MM.1S (cell line): ENCODE results near the gene KSR2.

Source experiments
- DNase-seq: peaks from one replicate; pipeline ENCODE4 v3.0.0-alpha.2; 2015
- H2AFZ ChIP-seq: fragments of 300-600 bp; sonication (generic); 2 replicates; pipeline ENCODE4 v1.6.0; 2016; ENCODE audit warnings: antibody characterized with exemption, low read length
- H3F3A ChIP-seq: fragments of 300-600 bp; sonication (generic); 2 replicates; pipeline ENCODE4 v1.6.1; 2016; ENCODE audit warnings: mild to moderate bottlenecking, antibody characterized with exemption, low read length, moderate library complexity, mixed read lengths; ENCODE audit not compliant: insufficient read depth
- H3K27ac ChIP-seq: fragments of 300-600 bp; sonication (generic); 2 replicates; pipeline ENCODE4 v1.5.1; 2016; ENCODE audit warnings: mild to moderate bottlenecking, low read length
- H3K27me3 ChIP-seq: fragments of 300-600 bp; sonication (generic); replicated peaks from 2 replicates; pipeline ENCODE4 v1.6.0; 2016; ENCODE audit warnings: low read length; ENCODE audit not compliant: insufficient read depth
- H3K36me3 ChIP-seq: fragments of 300-600 bp; sonication (generic); replicated peaks from 2 replicates; pipeline ENCODE4 v1.6.1; 2016; ENCODE audit warnings: mild to moderate bottlenecking, low read length, mixed read lengths; ENCODE audit not compliant: insufficient read depth
- H3K4me1 ChIP-seq: fragments of 300-600 bp; sonication (generic); 2 replicates; pipeline ENCODE4 v1.6.1; 2016; ENCODE audit warnings: low read length, mixed read lengths
- H3K4me2 ChIP-seq: fragments of 300-600 bp; sonication (generic); 2 replicates; pipeline ENCODE4 v1.6.0; 2016; ENCODE audit warnings: low read depth, low read length
- H3K4me3 ChIP-seq: fragments of 300-600 bp; sonication (generic); 2 replicates; pipeline ENCODE4 v1.5.1; 2016; ENCODE audit warnings: low read length, mixed read lengths
- H3K79me2 ChIP-seq: fragments of 300-600 bp; sonication (generic); 2 replicates; pipeline ENCODE4 v1.6.1; 2016; ENCODE audit warnings: mixed run types, low read length, mixed read lengths
- H3K9ac ChIP-seq: fragments of 300-600 bp; sonication (generic); 2 replicates; pipeline ENCODE4 v1.6.1; 2016; ENCODE audit warnings: low read length, mixed read lengths
- H3K9me2 ChIP-seq: fragments of 300-600 bp; sonication (generic); replicated peaks from 2 replicates; pipeline ENCODE4 v1.6.1; 2016; ENCODE audit warnings: mild to moderate bottlenecking, low read length, mixed read lengths; ENCODE audit not compliant: insufficient read depth
- H3K9me3 ChIP-seq: fragments of 300-600 bp; sonication (generic); replicated peaks from 2 replicates; pipeline ENCODE4 v1.6.1; 2016; ENCODE audit warnings: mild to moderate bottlenecking, low read length, mixed read lengths; ENCODE audit not compliant: insufficient read depth
- H4K20me1 ChIP-seq: fragments of 300-600 bp; sonication (generic); 2 replicates; pipeline ENCODE4 v1.6.1; 2016; ENCODE audit warnings: mild to moderate bottlenecking, low read length, moderate library complexity, mixed read lengths; ENCODE audit not compliant: insufficient read depth
- EZH2 ChIP-seq: fragments of 300-600 bp; sonication (generic); optimal IDR thresholded peaks from 2 replicates; pipeline ENCODE3; 2017; ENCODE audit warnings: low read depth, mild to moderate bottlenecking, antibody characterized with exemption, low read length, mixed read lengths
- EZH2phosphoT487 ChIP-seq: fragments of 300-600 bp; sonication (generic); IDR thresholded peaks from 2 replicates; pipeline ENCODE4 v1.6.1; 2018; ENCODE audit warnings: antibody characterized with exemption, low read length
- TF ChIP-seq, protein P1 (sequence below): fragments of 300-600 bp; sonication (generic); IDR thresholded peaks from 2 replicates; pipeline ENCODE4 v1.5.1; 2016; ENCODE audit warnings: antibody characterized with exemption, low read length, mixed read lengths

The KSR2 gene

GRCh38 chr12:117695956-117696355, 272.8 kb downstream of the KSR2 start:
- TF ChIP-seq EZH2phosphoT487 (no peak), EZH2 (no peak)
- TF ChIP-seq, protein P1, sequence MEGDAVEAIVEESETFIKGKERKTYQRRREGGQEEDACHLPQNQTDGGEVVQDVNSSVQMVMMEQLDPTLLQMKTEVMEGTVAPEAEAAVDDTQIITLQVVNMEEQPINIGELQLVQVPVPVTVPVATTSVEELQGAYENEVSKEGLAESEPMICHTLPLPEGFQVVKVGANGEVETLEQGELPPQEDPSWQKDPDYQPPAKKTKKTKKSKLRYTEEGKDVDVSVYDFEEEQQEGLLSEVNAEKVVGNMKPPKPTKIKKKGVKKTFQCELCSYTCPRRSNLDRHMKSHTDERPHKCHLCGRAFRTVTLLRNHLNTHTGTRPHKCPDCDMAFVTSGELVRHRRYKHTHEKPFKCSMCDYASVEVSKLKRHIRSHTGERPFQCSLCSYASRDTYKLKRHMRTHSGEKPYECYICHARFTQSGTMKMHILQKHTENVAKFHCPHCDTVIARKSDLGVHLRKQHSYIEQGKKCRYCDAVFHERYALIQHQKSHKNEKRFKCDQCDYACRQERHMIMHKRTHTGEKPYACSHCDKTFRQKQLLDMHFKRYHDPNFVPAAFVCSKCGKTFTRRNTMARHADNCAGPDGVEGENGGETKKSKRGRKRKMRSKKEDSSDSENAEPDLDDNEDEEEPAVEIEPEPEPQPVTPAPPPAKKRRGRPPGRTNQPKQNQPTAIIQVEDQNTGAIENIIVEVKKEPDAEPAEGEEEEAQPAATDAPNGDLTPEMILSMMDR: no peak
- Histone ChIP-seq H3K4me3 (no peak overlapping the region), H4K20me1 (no peaks in the 10 kb centered on the region), H3K4me1 (no peaks in the 10 kb centered on the region), H3K9ac (no peak overlapping the region), H3K79me2 (no peaks in the 10 kb centered on the region), H3K9me3 (no peaks in the 10 kb centered on the region), H2AFZ (no peak overlapping the region), H3K36me3 (no peaks in the 10 kb centered on the region), H3F3A (no peaks in the 10 kb centered on the region), H3K4me2 (no peak overlapping the region), H3K27me3 (no peaks in the 10 kb centered on the region), H3K27ac (no peak overlapping the region), H3K9me2 (no peaks in the 10 kb centered on the region)
- no peak for DNase-seq

DNA sequence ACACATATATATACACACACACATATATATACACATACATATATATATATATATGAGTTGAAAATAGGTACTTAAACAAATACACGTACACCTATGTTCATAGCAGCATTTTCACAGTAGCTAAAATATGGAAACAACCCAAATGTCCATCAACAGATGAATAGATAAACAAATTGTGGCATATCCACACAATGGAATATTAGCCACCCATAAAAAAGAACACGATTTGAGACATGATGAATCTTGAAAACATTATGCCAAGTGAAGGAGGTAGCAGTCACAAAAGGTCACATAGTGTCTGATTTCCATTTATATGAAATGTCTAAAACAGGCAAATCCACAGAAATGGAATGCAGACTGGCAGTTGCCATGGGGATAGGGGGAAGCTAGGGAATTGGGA, 276.3 kb downstream of the KSR2 start:
- Histone ChIP-seq H2AFZ (no peak overlapping the region), H3K4me1 (no peaks in the 10 kb centered on the region)

DNA sequence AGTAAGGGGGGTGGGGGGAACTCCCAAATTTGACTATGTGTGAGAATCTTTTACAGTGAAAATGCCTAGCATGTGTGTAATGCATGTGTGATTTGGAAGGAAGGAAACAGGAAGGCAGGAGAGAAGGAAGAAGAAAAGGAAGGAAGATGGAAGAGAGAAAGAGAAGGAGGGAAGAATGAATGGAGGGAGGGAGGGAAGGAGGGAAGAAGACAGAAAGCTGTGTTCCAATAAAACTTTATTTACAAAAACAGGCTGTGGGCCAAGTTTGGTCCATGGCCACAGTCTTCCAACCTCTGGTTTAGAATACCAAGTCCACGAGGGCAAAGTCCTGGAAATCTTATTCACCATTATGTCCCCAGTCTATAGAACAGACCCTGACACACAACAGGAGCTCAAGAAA, 278.9 kb downstream of the KSR2 start:
- Histone ChIP-seq H4K20me1 (no peaks in the 10 kb centered on the region), H3K36me3 (no peaks in the 10 kb centered on the region), H3K27ac (no peak overlapping the region), H3K4me2 (no peak overlapping the region), H3K79me2 (no peaks in the 10 kb centered on the region), H3K4me1 (no peaks in the 10 kb centered on the region), H3K9me3 (no peaks in the 10 kb centered on the region), H3K4me3 (no peak overlapping the region), H2AFZ (no peak overlapping the region), H3F3A (no peaks in the 10 kb centered on the region), H3K9ac (no peak overlapping the region), H3K27me3 (no peaks in the 10 kb centered on the region), H3K9me2 (no peaks in the 10 kb centered on the region)
- DNase-seq: no peak
- TF ChIP-seq, protein P1: no peak
- TF ChIP-seq EZH2phosphoT487: no peak
- no peak for TF ChIP-seq EZH2

More for the DNA sequence above, 276.3 kb downstream of the KSR2 start:
- TF ChIP-seq EZH2phosphoT487: no peak
- TF ChIP-seq EZH2: no peak
- Histone ChIP-seq H3K36me3 (no peaks in the 10 kb centered on the region), H3F3A (no peaks in the 10 kb centered on the region), H3K9me2 (no peaks in the 10 kb centered on the region), H4K20me1 (no peaks in the 10 kb centered on the region), H3K4me2 (no peak overlapping the region), H3K79me2 (no peaks in the 10 kb centered on the region), H3K27me3 (no peaks in the 10 kb centered on the region), H3K27ac (no peak overlapping the region), H3K9ac (no peak overlapping the region), H3K9me3 (no peaks in the 10 kb centered on the region), H3K4me3 (no peak overlapping the region)
- DNase-seq: no peak

GRCh38 chr12:117688446-117688845, 280.3 kb downstream of the KSR2 start:
- H3K4me1 ChIP-seq: no peaks in the 10 kb centered on the region
- H3K79me2 ChIP-seq: no peaks in the 10 kb centered on the region
- DNase-seq: no peak
- no peak overlapping the region for H3K27ac ChIP-seq
- no peak for TF ChIP-seq EZH2
- TF ChIP-seq, protein P1: no peak
- TF ChIP-seq EZH2phosphoT487: no peak
- H3K9ac ChIP-seq: no peak overlapping the region
- H2AFZ ChIP-seq: no peak overlapping the region
- no peaks in the 10 kb centered on the region for H4K20me1 ChIP-seq
- no peaks in the 10 kb centered on the region for H3K9me2 ChIP-seq
- H3K9me3 ChIP-seq: no peaks in the 10 kb centered on the region
- no peaks in the 10 kb centered on the region for H3F3A ChIP-seq
- H3K27me3 ChIP-seq: no peaks in the 10 kb centered on the region
- H3K36me3 ChIP-seq: no peaks in the 10 kb centered on the region
- no peak overlapping the region for H3K4me3 ChIP-seq
- H3K4me2 ChIP-seq: no peak overlapping the region
